Activated naive CD4-positive, alpha-beta T cell (primary cell): Measurements from ENCODE around the gene PML.

ENCODE experiments used
- DNase-seq, 4 experiments: peaks; one replicate each; lab custom pipeline; 2025; lab: John Stamatoyannopoulos, UW

The PML gene

DNA sequence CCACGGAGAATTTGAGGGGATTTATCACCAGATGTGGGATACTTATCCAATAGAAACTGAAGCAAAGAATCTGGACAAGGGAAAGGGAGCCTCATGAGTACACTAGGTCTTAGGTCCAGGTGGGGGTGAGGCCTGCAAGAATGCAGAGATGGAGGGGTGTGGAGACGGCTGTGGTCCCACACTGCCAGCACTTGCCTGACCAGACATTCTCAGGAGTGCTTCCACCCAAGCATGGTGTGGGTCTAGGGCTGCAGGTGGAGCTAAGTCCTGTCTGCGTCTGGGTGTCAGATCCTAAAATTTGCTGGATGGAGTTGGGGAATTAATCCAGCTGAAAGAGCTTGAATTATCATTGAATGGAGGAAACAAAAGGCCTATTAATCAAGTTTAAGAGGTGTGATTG lies 14.4 kb downstream of the PML start:
- DNase-seq: no peak

DNA sequence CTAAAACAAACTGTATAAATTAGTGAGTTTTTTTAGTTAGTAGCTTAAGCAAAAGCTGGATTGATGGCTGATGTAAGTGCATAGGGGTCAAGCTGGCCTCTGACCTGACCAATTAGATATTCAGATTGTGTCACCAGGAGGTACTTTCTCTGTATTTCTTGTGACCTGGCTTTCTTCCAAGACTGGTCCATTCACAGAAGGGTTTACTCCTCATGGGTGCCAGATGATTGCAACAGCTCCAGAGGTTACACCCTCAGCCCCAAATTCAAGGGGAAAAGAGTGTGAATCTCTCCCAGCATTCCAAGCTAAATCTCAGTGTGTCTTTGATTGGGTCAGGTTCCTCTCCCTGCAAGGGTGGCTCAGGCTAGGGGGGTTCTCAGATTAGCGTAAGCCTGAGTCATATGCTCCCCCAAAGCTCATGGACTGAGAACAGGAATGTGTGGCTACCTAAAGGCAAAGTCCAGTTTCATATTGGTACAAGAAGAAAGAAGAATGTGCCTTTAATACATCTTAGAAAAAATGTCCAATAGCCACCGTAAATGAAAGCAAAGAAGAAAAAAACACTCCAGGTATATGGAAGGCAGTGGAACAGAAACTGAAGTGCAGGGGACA lies 16.5 kb downstream of the PML start:
- no peak for DNase-seq

DNA sequence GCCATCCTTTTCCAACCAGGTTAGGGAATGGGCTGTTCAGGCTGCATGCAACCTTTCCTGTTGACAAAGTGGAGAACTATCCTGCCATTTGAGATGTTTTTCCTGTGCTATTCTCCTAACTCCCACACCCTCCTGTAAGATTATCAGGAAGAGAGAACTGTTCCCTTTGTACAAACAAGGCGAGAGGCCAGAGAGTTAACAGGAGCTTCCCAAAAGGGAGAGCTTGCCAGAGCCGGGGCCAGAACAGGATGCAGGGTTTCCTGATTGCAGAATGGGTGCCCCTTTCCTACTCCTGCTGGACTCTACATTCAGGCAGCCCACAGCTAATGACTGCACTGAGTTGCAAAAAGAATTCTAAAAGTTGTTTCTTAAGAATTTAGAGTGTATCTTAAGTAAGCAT lies 17.1 kb downstream of the PML start:
- no peak for DNase-seq

DNA sequence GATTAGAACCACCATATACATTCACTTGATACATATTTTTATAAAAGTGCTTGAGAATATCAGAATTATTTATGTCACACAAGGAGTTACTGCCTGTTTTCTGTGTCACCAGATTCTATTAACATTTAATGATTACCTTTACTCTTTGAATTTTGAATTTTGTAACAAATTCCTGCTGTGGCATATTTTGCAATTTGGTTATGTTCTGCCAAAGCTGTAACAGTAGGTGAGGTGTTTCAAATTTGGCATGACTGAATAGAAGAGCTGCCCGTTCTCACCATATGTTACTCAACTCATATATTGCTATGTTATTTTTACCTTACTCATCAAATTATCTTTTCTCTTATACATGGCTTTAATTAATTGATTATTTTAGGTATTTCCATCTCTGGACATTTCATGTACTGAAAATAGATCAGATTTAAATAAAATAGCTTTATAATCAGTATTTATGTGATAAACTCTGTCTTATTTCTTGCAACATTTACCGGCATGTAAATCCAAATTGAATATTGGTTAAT lies 18.9 kb downstream of the PML start:
- no peak for DNase-seq

DNA sequence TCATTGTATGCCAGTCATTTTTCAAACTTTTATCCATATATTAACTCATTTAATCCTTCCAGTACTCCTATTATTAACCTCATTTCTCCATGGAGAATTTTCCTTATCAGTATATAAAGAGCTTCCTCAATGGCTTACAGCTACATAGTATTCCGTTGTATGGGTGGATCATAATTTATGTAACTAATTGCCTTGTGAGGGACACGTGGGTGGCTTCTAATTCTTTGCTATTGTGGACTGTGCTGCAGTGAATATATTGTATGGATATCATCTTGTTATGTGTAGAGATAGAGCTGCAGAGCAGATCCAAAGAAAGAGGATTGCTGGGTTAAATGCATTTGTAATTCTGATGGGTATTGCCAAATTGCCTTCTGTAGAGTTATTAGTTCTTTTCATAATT lies 25.2 kb downstream of the PML start:
- DNase-seq: no peak

DNA sequence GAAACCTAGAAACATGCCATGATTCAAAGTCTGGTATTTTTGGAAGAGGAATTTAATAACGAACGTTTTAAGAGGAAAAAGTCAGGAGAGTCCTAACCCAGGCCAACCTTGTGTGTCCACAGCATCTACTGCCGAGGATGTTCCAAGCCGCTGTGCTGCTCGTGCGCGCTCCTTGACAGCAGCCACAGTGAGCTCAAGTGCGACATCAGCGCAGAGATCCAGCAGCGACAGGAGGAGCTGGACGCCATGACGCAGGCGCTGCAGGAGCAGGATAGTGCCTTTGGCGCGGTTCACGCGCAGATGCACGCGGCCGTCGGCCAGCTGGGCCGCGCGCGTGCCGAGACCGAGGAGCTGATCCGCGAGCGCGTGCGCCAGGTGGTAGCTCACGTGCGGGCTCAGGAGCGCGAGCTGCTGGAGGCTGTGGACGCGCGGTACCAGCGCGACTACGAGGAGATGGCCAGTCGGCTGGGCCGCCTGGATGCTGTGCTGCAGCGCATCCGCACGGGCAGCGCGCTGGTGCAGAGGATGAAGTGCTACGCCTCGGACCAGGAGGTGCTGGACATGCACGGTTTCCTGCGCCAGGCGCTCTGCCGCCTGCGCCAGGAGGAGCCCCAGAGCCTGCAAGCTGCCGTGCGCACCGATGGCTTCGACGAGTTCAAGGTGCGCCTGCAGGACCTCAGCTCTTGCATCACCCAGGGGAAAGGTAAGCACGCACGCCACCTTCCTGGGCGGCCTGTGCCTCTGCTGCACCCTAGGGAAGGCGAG lies 28.4 kb downstream of the PML start:
- DNase-seq: no peak

DNA sequence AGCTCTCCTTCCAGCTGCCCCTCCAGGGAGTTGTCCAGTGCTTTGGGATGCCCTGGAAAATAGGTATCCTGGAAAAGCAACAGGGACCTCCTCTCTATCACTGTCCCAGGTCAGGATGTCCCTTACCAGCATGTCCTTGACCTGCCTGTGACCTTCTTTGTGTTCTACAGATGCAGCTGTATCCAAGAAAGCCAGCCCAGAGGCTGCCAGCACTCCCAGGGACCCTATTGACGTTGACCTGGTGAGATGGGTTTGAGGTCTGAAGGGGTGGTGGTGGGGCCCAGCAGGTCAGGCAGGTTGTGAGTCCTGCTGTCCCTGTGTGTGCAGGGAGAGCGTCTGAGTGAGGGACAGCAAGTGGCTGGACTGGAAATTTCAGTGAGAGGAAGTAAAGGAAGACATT lies 30.2 kb downstream of the PML start:
- DNase-seq: no peak

DNA sequence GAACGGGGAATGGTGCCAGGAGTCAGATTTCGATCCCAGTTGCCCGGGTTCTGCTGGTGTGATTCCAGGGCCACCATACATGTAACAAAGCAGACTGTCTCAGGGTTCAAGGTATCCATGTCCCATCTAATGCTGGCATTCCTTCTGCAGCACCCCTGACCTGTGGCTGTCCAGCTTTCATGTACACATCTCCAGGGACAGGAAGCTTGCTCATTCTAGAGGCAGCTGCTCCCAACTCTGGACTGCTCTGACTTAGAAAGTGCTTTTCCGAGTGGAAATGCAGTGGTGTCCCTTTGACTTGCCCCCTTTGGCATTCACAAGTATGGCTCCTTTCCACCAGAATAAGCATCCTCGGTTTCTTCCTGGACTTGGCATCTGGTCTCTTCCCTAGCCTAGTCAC lies 30.9 kb downstream of the PML start:
- no peak for DNase-seq

DNA sequence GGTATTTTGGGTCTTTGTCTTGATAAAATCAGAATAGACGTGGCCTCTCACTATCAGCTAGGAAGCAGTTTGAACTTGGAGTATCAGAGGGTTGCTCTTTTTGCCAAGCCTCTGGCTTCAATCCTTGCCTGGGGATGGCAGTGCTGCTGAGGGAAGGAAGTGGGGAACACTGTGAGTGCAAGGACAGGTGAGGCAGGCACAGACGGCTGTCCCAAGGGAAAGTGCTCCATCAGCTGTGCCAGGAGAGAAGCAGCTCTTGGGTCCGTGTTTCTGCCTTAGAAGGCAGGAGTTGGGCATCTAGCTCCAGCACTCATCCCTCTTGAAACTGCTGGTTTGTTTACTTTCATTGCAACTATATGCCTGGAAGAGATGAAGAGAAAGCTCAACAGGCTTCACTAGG lies 33.2 kb downstream of the PML start:
- no peak for DNase-seq

DNA sequence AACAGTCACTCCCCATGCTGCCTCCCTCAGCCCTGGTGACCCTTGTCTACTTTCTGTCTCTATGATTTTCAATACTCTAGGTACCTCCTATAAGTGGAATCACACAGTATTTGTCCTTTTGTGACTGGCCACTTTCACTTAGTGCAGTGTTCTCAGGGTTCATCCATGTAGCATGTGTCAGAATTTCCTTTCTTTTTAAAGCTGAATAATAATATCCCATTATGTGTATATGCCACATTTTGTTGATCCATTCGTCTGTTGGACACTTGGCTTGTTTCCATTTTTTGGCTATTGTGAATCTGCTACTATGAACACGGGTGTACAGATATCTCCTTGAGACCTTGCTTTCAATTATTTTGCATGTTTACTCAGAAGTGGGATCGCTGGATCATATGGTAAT lies 34.1 kb downstream of the PML start:
- DNase-seq: no peak

DNA sequence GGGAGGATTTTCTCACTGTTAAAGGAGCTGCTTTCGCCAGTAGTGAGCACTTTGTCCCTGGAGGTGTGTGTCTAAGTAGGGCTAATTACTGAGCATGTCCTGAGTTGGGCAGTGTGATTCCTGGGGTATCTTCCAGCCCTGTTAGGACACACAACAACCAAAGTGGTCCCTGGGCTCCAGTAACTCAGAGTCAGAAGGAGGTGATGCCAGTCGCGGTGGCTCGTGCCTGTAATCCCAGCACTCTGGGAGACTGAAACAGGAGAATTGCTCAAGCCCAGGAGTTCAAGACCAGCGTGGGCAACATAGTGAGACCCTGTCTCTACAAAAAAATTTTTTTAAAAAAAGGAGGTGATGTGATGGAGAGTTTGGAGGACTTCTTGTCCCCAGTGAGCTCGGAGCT lies 37.5 kb downstream of the PML start:
- DNase-seq: no peak

DNA sequence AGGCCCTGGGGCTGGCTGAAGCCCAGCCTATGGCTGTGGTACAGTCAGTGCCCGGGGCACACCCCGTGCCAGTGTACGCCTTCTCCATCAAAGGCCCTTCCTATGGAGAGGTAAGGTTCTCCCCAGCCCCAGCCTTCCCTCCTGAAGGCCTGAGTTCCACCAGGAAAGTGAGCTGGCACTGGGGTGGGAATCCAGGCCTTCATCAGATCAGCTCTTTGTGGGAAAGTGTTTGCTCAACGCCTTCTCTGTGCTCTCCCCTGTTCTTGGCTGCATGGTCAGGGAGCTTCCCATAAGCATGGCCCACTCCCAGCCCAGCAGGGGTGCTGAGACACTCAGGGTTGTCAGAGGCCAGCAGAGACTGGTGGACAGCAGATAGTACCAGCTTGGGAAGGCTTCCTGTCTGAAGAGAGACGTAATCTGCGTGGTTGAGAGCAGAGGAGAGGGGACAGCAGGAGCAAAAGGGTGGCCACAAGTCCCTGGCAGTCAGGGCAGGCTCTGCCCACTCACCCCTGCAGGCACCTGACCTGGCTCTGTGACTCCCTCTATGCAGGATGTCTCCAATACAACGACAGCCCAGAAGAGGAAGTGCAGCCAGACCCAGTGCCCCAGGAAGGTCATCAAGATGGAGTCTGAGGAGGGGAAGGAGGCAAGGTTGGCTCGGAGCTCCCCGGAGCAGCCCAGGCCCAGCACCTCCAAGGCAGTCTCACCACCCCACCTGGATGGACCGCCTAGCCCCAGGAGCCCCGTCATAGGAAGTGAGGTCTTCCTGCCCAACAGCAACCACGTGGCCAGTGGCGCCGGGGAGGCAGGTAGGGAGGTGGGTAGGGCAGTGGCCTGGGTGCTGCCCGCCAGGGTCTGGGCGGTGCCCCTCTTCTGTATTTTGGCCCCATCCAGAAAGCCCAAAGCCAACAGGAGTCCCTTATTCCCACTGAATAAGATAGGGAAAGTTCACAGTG lies 38.4 kb downstream of the PML start:
- no peak for DNase-seq

DNA sequence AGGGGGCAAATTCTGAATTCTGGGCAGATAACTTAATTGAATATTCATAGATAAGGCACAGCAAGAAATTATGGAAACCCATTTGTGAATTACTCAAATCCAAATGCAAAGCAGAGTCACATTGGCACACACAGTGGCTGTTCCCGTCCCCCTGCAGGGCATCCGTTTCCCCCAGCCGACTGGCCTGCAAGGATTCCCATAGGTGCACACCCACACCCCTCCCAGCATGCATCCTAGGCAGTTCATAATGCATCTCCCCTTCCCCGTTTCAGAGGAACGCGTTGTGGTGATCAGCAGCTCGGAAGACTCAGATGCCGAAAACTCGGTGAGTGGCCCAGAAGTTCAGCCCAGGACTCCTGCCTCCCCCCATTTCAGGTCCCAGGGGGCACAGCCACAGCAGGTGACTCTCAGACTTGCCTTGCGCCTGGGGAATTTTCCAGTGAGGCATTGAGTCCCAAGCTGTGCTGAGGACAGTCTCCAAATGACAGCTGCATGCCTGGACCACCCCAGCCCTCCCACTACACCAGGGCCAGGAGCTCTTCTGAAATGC lies 39.8 kb downstream of the PML start:
- DNase-seq: no peak

DNA sequence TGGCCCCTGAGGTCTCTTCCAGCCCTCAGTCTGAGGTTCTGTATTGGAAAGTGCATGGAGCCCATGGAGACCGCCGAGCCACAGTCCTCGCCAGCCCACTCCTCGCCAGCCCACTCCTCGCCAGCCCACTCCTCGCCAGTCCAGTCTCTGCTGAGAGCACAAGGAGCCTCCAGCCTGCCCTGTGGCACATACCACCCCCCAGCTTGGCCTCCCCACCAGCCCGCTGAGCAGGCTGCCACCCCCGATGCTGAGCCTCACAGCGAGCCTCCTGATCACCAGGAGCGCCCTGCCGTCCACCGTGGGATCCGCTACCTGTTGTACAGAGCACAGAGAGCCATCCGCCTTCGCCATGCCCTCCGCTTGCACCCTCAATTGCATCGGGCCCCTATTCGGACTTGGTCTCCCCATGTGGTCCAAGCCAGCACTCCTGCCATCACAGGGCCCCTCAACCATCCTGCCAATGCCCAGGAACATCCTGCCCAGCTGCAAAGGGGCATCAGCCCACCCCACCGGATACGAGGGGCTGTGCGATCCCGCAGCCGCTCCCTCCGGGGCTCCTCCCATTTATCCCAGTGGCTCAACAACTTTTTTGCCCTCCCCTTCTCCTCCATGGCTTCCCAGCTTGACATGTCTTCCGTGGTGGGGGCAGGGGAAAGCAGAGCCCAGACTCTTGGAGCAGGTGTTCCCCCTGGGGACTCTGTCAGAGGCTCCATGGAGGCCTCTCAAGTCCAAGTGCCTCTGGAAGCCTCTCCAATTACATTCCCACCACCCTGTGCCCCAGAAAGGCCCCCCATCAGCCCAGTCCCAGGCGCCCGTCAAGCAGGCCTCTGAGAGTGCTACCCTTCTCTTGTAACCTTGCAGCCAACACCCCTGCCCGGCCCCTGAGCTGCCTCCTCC lies 40.9 kb downstream of the PML start:
- no peak for DNase-seq

DNA sequence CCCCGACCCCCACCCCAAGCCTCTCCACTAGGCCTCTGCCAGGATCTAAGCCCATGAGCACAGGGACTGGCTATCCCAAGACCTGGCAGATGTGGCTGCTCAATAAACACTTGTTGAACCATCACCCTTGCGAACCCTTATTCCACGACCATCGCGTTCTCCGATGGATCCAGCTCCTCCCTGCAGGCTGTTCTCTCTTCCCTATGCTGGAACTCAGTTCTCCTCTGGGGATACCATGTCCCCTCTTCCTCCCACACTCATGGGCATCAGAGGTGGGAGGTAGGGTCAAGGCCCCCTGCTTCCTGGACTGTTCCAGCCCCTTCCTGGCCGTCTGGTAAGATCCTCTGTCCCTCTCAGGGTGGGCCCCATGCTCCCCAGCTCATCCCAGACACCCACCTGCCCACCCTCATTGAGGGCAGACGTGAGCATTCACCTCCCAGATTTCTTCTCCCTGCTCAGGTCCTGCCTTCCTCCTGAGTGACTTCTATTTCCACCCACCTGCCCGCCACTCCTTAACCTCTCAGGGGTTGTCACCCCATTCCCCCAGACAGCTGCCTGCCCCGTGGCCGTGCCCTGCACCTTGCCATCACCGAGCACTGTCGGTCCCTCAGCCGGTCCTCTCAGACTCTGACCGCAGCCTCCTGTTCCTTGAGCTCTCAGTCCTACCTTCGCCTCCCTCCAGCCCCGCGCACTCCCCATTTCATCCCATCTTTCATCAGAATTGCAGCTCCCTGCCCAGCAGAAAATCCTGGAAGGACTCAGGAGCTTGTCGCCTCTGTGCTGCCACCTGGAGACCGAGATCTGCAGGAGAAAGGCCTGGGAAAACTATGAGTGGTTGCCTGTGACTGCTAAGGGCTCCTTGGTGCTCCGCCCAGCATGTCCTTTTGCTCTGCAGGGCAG lies 42.0 kb downstream of the PML start:
- no peak for DNase-seq

DNA sequence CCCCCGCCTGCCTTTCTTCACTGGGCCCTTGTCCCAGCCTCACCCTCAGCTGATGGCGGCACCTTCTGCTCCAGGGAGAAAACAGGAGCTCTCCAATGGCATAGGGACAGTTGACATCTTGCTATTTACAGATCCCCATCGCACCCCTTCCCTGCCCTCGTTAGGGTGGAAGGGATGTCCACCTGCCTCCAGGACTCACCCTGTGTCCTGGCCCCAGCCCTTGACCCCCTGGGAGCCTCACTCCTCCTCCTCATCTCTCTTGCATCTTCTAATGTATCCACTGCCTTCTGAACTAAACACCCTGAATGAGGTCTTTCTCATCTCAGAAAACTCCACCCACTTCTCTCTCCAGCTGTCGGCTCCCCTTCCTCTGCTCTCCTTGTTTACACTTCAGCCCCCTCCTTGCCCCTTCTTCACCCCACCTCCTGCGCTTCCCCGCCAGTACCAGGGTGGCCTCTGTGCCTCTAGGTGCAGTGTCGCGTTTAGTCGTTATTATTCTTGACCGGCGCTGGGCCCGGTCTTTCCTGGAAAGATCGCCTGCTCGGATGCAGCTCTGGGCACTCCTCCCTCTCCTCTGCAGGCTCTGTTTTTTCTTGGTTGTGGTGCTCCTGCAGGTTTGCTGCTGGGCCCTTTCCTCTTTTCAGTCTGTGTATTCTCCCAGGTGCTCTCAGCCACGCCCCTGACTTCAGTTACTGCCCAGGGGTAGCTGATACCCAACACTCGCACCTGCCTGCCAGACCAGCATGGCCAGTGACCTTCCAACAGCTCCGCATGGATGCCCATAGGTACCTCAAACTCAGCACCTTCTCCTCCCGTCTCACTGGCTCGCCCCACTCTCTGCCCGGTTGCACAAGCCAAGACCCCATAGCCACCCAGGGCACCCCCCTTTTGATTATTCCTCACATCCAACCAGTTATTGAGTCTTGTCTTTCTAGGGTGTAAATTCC lies 42.9 kb downstream of the PML start:
- DNase-seq: no peak

DNA sequence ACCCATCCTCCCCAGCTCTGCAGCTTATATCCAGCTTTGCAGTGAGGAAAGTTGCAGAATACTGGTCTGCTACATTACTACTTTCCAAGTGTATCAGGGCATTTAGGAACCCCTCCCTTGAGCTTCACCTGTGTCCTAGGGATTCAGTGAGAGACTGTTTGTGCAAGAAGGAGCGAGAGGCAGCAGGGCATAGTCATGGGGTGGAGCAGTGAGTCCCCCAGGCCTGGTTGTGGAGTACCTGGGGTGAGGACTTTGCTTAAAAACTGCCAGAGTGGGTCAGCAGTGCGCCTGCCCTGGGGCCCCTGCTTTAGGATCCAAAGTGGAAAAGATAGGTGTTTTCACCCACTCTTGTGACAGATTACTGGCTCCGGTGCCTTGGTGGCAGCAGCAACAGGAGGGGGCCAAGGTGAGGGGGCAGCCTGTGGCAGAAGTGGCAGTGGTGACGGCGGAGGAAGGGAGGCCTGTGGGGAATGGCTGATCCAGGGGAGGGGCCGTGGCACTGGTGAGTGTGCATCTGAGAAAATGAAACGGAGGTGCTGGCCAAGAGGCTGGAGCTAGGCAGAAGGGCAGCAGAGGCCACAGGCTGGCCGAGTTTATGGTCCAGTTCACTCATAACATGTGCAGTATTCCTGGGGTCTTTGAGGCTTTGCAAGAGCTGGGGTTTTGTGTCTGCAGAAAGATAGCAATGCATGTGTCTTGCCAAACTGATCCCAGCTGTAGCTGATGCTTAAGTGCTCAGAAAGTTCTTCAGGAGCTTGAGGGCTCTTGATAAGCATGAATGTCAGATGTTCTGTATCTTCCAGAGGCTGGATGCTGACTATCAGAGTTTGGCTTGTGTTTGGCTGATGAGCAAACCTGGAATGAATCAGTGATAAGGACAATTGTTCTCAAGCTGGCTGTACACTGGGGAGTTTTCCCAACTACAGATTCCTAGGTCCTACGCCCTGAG lies 44.5 kb downstream of the PML start:
- DNase-seq: no peak

DNA sequence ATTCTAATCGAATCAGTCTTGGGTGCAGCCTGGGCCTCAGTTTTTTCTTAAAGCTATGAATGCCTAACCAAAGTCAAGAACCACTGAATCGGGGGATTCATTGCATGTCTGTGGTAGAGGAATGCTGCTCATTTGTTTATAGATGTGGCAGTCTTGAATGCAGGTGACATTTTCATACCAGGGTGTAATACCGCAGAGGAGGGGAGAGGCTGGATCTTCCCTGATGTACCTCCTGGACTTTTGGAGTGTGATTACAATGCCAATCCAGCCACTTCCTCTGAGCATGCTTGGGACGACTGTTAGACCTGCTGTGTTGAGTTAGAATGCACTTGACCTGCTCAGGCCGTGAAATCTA lies 45.1 kb downstream of the PML start:
- DNase-seq: no peak
